NCI-H1417 (cell line): ENCODE measurements around the gene TRAPPC4.
"Not testable (repeated sequence)": the region's sequence is repeated elsewhere in the genome, so short reads cannot be mapped to it uniquely, and the experiment has no call there.

Experiments
- DNase-seq, 3 experiments: peaks; one replicate each; lab custom pipeline; 2025; lab: John Stamatoyannopoulos, UW

The TRAPPC4 gene

DNA sequence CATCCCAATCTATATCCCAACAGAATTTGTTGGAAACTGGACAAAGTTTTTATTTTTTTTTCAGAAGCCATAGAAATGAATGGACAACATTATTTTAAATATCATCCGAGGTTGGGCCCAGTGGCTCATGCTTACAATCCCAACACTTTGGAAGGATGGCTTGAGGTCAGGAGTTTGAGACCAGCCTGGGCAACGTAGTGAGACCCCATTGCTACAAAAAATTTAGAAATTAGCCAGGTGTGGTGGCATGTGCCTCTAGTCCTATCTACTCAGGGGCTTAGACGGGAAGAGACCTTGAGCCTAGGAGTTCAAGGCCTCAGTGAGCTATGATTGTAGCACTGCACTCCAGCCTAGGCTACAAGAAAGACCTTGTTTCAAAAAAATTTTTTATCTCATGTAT is 16.2 kb downstream of the TRAPPC4 start:
- no peak for DNase-seq

DNA sequence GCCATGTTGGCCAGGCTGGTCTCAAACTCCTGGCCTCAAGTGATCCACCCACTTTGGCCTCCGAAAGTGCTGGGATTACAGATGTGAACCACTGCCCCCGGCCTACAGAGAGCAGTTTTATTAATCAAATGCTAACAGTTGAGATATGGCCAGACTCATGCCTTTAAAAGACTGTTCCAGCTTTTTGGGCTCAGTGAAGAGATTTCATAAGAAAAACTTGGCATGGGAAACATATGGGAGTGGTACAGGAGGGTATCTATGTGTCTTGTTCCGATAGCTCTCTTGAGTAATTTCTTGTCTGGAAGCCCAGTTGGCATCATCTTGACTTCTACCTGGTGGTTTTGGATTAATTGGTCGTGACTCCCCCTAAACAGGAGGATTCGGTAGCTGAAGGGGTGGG is 20.3 kb downstream of the TRAPPC4 start:
- DNase-seq = no peak

DNA sequence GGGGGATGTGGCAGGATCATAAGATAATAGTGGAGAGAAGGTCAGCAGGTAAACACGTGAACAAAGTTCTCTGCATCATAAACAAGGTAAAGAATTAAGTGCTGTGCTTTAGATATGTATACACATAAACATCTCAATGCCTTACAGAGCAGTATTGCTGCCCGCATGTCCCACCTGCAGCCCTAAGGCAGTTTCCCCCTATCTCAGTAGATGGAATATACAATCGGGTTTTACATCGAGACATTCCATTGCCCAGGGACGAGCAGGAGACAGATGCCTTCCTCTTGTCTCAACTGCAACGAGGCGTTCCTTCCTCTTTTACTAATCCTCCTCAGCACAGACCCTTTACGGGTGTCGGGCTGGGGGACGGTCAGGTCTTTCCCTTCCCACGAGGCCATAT is 20.9 kb downstream of the TRAPPC4 start:
- not testable (repeated sequence) for DNase-seq

DNA sequence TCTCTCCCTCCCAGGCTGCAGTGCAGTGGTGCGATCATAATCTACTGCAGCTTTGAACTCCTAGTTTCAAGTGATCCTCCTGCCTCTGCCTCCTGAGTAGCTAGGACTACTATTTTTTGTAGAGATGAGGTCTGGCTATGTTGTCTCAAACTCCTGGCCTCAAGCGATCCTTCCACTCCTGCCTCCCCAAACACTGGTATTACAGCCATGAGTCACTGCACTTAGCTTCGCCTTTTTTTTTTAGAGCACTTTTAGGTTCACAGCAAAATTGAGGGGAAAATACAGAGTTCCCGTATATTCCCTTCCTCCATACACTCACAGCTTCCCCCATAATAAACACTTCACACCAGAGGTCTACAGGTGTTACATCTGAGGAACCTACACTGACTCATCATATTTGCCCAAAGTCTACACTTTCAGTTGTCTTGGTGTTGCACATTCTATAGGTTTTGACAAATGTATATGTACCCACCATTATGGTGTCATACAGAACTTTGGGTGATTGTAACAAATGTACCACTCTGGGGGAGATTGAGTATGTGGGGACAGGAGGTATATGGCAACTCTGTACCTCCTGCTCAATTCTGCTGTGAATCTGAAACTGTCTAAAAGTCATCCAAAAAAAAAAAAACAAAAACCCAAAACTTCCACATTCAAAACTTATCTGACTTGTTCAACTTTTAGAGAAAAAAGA is 23.4 kb downstream of the TRAPPC4 start:
- no peak for DNase-seq

DNA sequence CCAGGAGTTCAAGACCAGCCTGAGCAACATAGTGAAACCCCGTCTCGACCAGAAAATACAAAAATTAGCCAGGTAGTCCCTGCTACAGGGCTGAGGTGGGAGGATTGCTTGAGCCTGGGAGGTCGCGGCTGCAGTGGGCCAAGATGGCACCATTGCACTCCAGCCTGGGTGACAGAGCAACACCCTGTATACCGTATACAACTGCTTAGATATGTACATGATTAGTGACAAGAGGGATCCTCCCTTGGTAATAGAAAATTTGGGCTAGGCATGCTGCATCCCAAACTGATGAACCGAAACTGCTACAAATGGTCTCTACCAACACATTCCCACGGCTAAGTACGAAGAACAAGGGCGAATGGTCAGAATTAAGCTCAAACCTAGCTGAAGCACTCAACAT is 24.4 kb downstream of the TRAPPC4 start:
- DNase-seq = no peak

DNA sequence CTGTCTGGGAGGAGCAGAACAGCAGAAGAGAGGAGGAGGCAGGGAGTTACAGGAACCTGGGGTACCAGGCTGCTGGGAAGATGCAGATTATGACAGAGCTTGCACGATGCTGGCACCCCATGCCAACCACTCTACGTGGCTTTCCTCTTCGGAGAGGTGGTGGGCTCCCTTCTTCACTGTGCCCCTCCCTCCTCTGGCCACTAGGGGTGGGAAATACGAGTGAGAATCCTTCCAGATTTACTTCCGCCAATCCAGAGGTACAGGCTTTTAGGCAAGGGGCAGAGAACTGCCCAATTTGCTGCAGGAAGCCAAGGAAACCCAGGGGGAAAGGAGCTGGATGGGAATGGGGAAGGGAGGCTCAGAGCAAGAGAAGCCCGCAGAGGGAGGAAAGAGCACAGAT is 26.1 kb downstream of the TRAPPC4 start:
- DNase-seq = no peak

DNA sequence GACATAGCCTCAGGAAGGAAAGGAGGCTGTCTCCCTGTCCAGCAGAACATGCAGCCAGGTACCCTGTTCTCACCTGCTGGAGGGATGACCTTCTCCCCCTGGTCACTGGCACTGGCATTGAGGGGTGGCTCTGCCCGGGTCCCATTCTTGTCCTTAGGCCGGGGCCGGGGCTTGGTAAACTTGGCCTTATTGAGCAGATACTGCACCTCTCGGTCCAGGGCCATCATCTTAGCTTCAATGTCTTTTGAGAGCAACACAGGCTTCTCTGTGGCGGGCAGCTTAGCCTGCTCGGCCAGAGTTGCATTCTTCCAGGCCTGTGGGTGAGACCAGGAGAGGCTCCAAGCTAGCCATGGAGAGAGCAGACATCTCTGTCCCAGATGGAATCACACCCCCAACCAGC is 27.9 kb downstream of the TRAPPC4 start:
- no peak for DNase-seq

DNA sequence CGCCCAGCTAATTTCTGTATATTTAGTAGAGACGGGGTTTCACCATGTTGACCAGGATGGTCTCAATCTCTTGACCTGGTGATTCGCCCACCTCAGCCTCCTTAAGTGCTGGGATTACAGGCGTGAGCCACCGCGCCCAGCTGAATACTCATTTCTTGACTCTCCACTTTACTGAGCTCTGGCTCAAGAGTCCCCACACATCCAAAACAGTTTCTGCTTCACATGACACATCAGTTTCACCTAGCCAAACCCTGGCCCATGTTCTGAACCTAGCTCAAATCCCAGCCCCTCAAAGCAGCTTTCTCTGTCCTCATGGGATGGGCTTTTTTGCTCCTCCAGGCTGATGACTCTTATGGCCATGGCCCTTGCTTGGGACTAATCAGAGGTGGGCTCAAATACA is 28.6 kb downstream of the TRAPPC4 start:
- no peak for DNase-seq

DNA sequence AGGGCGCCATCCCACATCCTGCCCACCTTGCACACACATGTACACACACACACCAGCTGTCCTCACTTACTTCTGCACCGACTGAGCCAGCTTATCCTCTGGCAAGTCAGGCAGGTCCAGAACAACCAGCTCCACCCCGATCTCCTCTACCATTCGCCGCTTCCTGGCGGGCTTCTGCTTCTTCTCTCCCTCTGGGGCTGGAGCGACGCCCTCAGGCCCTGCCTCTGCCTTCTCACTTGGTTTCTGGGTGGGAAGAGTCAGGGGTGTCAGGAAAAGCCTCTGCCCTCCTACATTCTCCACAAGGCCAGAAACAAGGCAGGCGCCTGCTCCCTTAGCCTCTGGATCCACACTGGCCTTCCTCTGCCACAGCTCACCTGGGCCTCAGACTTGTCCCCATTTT is 30.1 kb downstream of the TRAPPC4 start:
- DNase-seq = no peak

DNA sequence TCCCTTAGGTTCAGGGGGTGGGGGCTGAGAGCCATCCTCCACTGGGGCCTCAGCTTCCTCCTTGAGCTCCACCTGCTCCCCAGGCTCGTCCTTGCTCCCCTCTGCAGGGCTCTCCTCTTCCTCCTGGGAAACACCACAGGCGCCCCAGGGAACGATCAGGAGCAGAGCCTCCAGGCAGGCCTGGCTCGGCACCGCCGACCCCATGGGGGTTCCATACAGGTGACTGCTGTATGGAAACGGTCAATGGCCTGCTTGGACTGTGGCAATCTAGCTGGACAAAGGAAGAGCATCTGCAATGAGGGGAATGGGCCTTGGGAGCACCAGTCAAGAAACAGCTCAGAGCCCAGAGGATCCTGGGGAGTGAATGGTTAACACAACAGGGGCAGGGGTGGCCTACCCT is 30.5 kb downstream of the TRAPPC4 start:
- DNase-seq = no peak

DNA sequence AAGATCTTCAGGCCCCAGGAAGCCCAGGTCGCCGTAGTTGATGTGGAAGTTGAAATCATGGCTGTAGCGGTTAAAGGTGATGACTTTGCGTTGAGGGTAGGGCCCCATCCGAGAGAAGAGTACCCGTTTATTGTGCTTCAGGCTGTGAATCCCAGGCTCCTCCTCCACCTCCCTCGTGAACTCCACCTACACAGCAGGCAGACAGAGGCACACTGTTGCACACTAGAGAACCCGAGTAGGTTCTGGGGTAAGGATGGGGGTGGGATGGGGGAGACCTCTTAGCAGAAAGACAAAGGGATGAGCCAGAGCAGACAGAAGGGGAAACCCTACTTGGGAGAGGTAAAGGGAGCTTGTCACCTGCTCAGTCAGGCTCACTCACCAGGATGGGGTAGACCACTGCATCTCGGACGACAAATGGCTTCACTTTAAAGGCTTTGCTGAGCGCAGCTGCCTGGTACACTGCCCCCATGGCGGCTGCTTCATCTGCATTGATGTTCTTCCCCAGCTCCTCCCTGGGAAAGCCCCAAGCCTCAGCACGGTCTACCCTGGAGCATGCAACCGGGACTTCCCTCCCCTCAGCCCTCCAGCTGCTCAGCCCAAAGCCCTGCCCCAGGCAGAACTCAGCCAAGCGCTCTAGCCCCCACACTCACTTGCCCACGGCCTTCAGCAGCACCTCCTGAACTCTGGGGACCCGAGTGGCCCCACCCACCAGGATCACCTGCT is 33.0 kb downstream of the TRAPPC4 start:
- no peak for DNase-seq

DNA sequence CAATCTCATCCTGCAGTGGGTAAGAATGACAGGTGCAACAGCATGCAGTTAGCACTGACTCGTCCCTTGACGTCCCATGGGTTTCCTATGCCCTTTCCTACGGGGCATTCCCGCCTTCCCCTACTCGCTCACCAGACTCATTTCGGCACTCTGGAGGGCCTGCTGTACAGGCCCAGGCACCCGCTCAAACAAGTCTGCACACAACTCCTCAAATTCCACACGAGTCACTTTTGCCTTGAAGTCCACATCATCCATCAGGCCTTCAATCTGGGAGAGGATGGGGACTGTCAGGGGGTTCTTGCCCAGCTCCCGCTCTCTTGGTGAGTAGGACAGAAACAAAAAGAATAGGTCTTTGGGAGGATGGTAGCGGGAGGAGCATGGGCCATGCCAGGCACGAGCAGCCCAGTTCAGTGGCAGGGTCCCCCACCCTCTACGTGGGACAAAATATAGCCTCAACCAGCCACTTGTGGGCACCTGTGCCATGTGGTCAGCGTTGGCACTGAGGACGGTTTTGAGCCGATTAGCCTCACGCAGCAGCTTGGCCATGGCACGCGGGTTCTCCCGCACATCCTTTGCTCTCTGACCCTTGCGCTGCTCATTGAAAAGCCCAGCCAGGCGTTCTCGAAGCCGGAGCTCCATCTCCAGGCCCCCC is 33.7 kb downstream of the TRAPPC4 start:
- no peak for DNase-seq

DNA sequence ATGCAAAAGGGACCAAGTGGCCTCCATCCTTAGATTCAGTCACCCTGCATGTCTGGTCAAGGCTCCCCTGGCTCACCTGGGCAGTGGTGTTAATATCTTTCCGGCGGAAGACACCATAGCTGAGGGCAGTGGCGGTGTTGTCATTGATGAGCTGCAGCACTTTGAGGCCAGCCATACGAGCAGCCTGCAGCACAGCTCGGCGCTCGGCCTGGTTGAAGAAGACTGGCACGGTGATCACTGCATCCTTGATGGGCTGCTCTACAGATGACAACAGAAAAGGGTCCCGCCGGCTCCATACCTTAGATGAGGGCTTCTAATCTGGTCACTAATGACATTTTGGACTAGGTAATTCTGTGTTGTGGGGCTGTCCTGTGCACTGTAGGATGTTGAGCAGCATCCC is 35.9 kb downstream of the TRAPPC4 start:
- DNase-seq = no peak

DNA sequence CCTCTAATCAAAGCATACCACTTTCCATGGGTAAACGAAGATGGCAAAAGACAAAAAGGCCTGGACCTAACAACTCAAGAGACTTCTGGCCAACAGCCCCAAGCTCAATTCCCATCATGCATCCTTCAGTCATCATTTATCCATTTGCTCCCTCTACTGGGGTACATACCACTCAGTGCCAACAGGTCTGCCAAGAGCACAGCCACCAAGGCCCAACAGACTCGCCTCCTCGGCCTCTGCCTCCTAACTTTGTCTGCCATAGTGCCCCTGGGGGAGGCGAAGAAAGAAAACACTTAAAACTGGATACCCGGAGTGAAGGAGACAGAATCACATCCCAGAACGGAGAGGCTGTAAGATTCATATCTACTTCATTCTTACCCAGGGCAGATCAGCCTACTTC is 37.3 kb downstream of the TRAPPC4 start:
- DNase-seq = peak in 2 of 3 experiments; percentile 52 to 61

DNA sequence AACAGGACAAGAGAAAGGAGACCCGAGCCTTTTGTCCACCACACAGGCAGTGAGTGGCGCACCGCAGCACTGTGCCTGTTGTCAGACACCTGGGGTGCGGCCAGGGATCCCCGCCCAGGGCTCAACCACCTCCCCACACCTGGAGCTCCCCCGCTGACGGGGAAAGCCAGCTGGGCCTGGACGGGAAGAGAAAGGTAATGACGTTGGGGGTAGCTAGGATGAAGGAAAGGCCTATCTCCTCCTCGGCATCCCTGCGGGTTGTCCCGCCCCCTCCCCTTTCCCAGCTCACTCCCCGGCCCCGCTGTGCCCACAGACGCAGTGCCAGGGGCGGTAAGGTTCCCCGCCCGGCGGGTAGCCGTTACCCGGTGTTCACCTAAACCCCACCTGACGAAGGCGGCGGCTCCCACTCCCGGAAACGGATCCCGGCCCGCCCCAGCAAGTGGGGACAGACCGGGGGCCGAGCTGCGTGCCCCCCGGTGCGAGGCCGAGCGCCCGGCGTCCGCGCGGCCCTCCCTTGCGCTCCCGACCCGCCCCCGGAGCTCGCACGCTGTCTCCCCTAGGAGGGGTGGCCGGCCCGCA is 37.9 kb downstream of the TRAPPC4 start:
- DNase-seq = peak; percentile 20 to 83 (median 82)

DNA sequence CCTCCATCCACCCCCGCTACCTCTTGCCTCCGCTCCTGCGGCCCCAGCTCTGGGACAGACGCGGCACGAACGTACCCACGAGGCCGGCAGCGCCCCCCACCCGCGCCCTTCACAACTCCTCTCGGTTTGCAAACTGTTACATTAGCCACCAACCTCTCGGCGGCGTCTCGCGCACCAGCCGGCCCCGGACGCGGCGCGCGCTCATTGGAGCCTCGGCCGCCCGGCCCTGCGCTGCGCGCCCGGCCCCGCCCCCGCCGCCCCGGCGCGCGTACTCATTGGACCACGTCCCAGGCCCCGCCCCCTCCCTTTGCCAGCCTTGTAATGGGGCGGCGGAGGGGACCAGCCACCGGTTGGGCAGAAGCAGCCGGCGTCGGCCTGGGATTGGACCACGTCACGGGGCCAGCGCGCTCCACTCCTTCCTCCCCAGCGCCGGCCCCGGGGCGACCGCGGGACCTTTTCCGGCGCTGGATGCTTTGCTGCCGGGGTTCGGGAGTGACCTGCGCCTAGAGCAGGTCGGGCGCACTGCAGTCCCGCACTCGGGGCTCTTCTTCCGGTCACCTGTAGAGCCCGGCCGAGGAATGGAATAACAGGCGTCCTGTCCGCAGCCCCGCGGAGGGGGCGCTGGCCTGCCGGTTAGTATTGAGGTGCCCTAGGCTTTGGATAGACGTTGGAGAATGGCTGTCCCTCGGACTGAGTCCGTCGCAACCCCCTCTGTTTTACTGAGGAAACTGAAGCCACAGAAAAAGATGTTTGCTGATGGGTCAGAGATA is 38.6 kb downstream of the TRAPPC4 start, which contains the start of gene HYOU1:
TSS of gene HYOU1 (minus strand) at position 206 of the 770 bp plus-strand sequence. CDS start 1,045 bp downstream, outside the sequence.
- DNase-seq = peak; percentile 96 to 99 (median 99)

DNA sequence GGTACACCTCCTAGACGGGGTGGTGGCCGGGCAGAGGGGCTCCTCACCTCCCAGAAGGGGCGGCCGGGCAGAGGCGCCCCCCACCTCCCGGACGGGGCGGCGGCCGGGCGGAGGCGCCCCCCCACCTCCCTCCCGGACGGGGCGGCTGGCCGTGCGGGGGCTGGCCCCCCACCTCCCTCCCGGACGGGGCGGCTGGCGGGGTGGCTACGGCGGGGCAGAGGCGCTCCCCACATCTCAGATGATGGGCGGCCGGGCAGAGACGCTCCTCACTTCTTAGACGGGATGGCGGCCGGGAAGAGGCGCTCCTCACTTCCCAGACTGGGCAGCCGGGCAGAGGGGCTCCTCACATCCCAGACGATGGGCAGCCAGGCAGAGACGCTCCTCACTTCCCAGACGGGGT is 40.6 kb downstream of the TRAPPC4 start:
- DNase-seq = not testable (repeated sequence)

DNA sequence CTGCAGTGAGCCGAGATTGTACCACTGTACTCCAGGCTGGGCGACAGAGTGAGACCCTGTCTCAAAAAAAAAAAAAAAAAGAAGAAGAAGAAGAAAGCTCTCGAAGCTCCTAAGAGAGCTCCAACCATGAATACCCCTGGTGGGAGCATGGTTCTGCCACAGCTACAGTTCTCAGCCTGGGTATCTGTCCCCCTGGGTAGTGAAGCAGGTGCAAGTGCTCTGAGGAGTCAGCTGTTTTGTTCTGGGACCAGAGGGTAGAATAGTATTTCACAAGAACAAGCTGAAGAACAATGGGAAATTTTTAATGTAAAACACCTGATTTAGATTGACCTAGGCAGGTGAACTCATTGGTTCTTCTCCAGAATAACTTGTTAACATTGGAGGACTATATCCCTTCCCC is 42.7 kb downstream of the TRAPPC4 start:
- DNase-seq = no peak

DNA sequence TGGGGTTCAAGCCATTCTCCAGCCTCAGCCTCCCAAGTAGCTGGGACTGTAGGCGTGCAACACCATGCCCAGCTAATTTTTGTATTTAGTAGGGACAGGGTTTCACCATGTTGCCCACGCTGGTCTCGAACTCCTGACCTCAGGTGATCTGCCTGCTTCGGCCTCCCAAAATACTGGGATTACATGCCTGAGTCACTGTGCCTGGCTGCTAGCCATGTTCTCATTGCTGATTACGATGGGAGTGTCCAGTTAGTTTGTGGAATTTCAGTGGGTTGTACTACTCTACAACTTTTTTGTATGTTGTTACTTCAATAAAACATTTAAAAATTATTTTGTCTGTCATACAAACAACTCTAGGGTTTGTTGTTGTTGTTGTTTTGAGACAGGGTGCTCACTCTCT is 44.2 kb downstream of the TRAPPC4 start:
- no peak for DNase-seq

DNA sequence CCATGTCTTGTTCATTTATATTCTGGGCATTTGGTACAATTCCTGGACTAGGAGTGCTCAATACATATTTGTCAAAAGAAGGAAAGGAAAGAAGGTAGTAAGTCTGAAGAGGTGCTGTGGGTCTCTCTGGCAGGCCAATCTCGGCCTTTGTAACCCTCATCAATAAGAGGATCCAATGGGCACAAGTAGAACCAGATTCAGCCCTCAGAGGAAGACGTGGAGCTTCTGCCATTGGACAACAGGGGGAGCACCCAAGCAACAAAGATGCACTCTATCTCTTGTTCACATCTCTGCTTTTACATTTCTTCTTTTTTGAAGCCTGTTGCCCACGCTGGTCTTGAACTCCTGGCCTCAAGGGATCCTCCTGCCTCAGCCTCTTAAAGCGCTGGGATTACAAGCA is 46.8 kb downstream of the TRAPPC4 start:
- peak in 1 of 3 experiments; percentile 39 for DNase-seq

DNA sequence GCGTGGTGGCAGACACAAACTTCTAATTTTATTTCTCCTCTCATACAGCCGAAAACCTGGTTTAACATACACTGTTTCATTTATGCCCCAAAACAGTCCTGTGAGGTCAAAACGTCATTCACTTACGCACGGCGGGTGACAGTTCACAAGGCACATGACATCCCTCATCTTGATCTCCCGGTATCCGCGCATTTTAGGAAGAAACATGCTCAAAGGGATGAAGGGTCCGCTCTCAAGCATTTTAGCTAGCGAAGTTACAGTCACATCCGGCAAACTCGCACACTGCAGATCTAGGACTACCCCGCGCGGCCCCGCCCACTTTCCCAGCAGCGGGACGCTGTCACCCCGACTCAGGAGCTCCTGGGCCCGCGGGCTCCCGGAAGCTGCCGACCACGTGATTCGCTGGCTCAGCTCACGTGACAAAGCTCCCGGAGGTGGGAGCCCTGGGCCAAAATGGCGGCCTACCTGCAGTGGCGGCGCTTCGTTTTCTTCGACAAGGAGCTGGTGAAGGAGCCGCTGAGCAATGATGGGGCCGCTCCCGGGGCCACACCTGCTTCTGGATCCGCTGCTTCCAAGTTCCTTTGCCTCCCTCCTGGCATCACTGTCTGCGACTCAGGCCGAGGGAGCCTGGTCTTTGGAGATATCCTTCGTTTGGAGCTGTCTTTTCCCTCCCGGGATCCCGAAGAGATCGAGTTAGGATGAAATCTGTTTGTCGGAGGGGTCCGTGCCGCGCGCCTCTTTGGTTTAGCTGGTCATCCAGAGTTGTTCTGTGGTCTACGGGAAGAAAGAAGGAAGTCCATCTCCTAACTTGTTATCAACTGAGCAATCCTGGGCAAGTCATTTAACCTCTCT is 49.0 kb downstream of the TRAPPC4 start, which contains the start of gene VPS11:
TSS of gene VPS11 (plus strand) at position 448 of the 852 bp plus-strand sequence. CDS start at position 454, 6 bp downstream.
- DNase-seq = peak; percentile 93
